GM21825 (cell line): ENCODE results near the gene MTUS2.
"Not testable (repeated sequence)": the region's sequence is repeated elsewhere in the genome, so short reads cannot be mapped to it uniquely, and the experiment has no call there.

Experiments
- ATAC-seq: cut with Tn5 transposase; IDR thresholded peaks from one replicate; pipeline ENCODE4 v1.9.1; 2021; ENCODE audit warnings: mild to moderate bottlenecking, moderate library complexity; ENCODE audit not compliant: unreplicated experiment

MTUS2 gene

DNA sequence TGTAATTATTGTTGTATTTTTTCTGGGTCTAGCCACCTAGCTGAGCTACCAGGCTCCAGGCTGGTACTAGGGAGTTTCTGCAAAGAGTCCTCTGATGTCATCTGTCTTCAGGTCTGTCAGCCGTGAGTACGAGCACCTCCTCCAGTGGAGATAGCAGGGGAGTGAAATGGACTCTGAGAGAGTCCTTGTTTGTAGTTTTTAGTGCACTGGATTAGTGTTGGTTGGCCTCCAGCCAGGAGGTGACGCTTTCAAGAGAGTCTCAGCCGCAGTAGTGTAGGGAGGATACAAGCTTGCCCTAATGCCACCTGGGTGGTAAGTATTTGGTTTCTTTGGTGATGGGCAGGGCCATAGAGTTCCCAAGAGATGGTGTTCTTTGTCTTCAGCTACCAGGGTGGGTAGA is 390.5 kb downstream of the MTUS2 start:
- no peak for ATAC-seq

DNA sequence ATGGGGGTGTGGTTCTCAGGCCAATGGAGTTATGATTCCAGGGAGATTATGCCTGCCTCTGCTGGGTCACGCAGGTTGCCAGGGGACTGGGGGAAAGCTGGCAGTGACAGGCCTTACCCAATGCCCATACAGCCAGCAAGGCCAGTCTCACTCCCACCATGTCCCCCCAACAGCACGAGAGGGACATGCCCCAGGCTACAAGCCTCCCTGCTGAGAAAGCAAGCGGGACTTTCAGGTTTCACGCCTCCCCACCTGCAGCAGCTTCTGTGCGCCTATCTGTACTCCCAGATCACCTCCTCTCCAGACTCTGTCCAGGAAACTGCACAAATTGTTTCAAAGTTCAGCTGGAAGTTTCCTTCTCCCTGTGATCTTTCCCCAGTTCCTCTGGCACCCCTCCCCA is 391.0 kb downstream of the MTUS2 start:
- ATAC-seq, result not testable (repeated sequence)

- ATAC-seq, result no peak
Measured at GRCh38 chr13:29222458-29222857, 402.3 kb downstream of the MTUS2 start.

GRCh38 chr13:29224206-29224605 is 404.1 kb downstream of the MTUS2 start:
- no peak for ATAC-seq

DNA sequence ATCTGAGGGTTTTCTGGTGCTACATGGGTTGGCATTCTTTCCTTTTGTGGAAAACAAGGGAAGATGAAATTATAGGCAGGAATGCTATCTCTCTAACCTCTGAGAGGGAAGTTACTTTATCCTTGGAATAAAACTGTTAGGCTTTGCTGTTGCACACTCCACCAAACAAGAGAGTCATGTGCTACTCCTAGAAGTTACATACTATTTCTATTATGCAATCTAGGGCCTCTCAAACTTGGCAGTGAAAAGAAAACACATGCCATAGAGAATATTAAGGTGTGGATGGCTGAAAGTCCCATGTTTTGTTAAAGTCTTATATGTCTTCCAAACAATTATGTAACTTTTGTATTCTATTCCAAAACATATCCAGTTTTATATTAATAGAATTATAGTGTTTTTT is 407.4 kb downstream of the MTUS2 start:
- no peak for ATAC-seq

DNA sequence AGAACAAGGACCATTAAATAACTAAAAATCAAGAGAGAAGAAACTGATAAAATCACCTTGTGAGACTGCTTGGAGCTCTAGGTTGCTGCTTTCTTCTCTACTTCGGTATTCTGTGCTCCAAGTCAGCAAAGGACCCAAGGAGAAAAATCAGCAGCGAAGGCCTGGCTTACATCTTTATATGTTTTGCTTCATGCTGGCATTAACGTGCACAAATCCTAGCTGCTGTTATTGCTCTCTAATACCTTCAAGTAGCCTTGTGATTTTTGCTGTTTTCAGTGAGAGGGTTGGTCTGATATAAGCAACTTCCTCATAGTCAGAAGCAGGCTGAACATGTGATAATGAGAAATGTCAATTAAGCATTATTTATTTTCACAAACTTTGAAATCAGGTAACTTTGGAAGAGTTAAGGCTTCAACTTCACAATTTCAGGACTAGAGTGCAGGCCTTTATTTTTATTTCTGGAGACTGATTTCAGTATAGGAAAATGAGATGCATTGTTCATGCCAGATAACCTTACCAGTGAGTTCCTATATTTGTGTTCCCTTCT is 410.2 kb downstream of the MTUS2 start:
- no peak for ATAC-seq

DNA sequence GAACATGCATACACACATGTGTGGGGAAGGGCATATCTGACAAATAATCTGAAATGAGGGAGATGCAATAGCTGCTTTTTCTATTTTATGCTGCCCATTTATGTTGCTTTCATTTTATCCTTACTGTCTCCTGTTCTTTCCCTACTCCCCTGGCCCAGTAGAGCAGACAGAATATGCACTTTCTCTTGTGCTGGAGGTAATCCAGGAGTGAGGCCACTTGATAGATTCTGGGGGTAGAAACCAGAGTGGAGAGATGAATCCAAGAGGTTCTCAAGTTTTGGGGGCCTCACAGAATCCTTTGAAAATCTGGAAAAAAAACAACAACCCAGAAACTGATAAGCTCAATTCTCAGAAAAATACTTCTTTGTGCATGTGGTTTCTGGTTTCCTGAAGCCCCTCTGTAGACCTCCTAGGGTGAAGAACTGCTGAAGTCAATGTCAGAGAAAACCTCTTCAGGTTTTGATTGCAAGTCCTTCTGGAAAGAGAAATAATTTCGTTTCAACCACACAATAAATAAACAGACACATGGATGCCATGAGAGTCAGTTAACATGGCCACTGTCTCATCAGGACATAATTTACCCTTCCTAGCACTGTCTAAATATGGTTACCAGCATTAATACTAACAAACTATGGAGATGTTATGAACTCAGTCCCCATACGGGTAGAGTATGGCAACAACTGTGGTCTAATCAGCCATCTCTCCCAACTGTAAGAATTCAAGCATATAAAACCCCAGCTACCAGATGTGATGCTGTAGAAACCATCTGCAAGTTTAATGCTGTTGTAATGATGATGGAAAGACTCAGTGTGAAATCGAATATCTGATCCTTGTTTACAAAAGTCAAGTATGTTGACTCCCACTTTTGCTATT is 419.8 kb downstream of the MTUS2 start:
- no peak for ATAC-seq

GRCh38 chr13:29254626-29255370 is 434.7 kb downstream of the MTUS2 start:
- no peak for ATAC-seq

DNA sequence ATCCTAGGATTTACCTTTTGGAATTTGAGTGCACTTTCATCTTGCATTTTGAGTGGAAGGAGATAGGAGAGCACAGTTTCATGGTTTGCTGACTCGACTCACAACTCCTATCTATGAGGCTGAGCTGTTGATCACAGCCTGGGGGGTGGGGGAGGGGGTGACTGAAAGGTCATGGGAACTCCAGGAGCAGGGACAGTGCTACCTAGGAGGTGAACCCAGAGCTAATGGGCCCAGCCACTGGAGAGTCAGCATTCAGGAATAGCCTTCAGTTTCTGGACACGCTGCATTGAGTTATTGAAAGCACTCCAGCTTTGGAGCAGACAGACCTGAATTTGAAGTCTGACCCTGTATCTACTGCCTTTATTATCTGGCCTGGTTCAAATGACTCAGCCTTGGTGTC is 435.4 kb downstream of the MTUS2 start:
- no peak for ATAC-seq

DNA sequence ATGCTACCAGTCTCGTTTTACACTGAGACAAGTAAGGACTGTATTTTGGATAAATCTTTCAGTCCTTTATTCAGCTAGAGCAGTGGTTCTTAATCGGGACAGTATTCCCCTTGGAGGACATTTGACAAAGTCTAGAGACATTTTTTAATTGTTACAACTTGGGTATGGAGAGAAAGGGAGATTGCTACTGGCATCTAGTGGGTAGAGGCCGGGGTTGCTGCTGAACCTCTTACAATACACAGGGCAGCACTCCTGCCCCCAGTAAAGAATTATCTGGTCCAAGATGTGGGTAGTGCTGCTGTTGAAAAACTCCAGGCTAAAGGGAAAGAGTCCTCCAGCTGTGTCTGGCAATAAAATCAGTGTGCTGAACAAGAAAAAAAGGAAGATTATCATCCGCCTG is 440.5 kb downstream of the MTUS2 start:
- no peak for ATAC-seq

- no peak for ATAC-seq
Measured at GRCh38 chr13:29266261-29266660, 446.1 kb downstream of the MTUS2 start.

DNA sequence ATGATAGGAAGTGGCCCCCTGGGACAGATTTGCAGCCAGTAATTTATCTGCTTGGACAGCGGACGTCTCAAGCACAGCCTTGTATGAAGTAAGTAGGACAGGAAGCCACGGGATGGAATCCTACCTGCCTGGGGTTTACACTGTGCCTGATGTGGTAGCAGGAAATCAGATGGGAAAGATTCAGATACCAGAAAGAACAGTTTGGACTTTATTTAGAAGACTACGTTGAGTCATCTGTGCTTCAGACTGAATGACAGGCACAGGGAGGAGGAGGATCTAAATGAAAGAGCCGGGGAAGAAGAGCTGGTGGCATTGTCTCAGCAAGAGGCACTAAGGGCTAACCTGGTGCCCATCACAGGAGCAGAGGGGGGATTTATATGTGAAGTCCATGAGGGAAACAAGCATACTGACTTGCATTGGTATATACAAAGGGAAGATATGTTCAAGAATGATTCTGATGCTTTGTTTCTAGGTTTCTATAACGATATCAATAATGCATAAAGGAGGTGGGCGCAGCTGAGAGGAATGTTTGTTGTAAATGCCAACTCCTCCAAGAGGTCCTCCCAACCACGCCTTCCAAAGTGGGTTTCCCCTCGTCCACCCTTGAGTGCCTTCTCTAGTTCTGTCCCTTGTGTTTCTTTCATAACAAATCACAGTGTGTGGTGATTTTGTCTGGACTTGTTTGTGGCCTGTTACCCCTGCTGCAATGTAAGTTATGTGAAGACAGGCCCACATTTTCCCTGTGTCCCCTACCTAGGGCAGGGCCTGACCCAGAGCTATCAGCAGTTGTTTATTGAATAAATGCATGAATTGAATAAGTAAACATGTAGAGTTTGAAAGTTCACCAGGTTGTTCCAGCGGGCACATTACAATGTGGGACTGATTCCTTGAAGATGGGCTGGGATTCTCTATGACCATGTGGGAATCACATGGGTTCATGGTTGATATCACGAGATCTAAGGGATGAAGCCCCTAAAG is 446.9 kb downstream of the MTUS2 start:
- no peak for ATAC-seq

GRCh38 chr13:29270271-29270985 is 450.3 kb downstream of the MTUS2 start:
- ATAC-seq, result no peak

DNA sequence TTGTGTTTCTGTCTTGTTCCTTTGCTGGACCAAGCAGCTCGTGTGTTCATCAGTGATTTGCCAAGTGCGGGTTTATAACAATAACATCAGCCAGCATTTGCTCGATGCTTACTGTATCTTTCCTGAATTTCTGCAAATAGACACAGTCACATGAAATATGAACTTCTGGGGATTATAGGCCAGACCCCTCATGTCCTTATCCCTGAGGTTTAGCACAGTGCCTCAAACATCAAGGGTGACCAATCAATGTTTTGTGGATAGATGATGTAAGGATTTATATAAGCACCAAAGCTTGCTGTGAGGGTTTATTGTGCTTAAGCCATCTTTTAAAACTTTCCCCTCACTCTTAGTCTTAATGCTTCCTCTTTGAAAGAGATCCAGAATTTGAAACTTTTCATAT is 451.5 kb downstream of the MTUS2 start:
- no peak for ATAC-seq

DNA sequence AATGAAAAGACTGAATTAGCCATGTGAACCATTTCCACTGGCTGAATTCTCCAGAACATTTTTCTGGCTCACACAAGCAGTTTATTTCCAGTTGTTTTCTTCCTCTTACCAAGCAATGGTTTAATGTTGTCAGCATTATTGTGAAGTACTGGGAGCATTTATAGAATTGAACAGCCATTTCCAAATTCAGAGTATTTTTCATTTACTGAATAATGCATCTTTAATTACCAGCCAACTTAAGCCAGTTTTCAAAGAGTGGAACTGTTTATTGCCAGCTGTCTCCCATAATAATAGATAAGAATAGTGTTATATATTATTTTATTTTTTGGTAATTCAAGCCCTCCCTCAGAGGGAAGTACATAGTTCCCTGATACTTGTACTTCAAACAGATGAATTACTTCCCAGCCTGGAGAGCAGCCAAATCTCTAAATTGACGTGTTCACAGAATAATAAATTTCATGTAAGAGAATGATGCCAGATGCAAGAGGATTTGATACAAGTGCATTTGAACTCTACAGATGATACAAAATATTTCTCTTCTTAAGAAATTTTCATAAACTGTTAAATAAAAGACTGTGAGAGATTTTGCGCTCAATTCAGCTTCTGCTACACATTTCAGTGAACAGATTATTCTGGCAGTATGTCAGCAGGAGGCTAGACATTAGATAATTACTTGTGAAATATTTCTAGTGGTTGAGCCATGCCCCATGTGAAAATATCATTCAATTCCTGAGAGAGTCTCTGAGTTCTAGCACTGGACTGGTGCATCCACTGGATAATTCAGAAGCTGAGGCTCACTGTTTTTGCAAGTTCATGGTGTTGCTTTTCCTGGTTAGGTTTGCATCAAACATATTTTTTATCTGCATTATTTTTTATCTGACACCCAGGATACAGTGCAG is 459.5 kb downstream of the MTUS2 start:
- ATAC-seq, result no peak

GRCh38 chr13:29281932-29282495 is 461.9 kb downstream of the MTUS2 start:
- ATAC-seq, result no peak

DNA sequence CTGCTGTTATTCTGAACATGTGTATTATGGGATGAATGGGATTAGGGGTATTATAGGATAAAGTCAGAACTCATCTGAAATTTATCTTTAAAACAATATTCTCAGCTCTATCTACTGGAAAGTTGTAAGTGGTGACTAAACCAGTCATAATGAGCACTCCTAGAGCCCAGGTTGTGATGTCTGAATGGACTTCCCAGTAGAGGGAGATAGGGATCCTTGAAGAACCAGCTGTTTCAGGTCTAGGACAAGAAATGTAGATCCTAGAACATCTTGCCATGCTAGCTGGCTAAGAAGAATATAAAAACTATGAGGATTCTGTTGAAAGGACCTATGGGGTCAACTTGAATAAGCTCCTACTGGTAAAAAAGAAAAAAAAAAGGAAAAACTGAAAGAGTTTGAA is 464.6 kb downstream of the MTUS2 start:
- ATAC-seq, result no peak

DNA sequence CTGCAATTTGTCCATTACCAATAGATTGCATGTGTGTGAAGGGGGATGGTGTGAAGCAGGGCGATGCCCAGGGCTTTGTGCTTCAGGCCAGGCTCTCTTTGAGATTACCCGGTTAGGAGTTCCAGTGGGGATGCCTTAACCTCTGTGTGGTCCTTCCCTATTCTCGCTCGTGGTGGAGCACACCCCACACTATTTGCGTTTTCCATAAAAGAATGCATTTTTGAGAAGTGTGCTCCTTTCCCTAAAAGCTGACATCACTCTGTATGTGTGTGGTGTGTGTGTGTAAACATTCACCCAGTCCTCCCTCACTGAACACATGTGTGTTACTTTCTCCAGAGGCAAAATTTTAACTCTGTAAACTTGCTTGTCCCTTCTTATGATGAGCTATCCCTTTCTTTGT is 467.1 kb downstream of the MTUS2 start:
- ATAC-seq, result no peak

GRCh38 chr13:29292045-29292444 is 471.9 kb downstream of the MTUS2 start:
- ATAC-seq, result no peak
